CD14-positive monocyte (primary cell): ENCODE data around the gene GPC6. TPM values are rescaled to one million over a fixed set of nuclear protein-coding genes. Genes with fewer than 3 reads are reported as not detected.

Experiments used
- DNase-seq, 3 donors: peaks; one replicate each; pipeline ENCODE4 v3.0.0-alpha.2; 2011 to 2022
- H2AFZ ChIP-seq: 2 replicates; pipeline ENCODE4 v1.6.0; 2012; ENCODE audit warnings: mild to moderate bottlenecking, low read depth, low read length, inconsistent platforms; ENCODE audit not compliant: insufficient read depth, poor library complexity, severe bottlenecking
- H3K27ac ChIP-seq, 2 donors: 1 replicate in 1 of 2; 2 replicates in 1 of 2; pipeline ENCODE4 v1.5.1; 2012 to 2013; ENCODE audit warnings: low read length in 2 of 2, control low read depth in 1 of 2, inconsistent platforms in 1 of 2, low read depth in 1 of 2, mild to moderate bottlenecking in 1 of 2
- H3K27me3 ChIP-seq, 2 donors: one replicate each; pipeline versions ENCODE4 v1.6.0 to v1.6.1; 2011 to 2013; ENCODE audit warnings: low read length in 2 of 2; ENCODE audit not compliant: control insufficient read depth in 2 of 2, insufficient read depth in 2 of 2
- H3K36me3 ChIP-seq, 2 donors: replicated peaks in 1 of 2; 1 replicate in 1 of 2; 2 replicates in 1 of 2; pipeline versions ENCODE4 v1.5.1 to v1.6.1; 2012 to 2013; ENCODE audit warnings: low read length in 2 of 2, control low read depth in 1 of 2, inconsistent platforms in 1 of 2, mild to moderate bottlenecking in 1 of 2; ENCODE audit not compliant: insufficient read depth in 2 of 2, control insufficient read depth in 1 of 2
- H3K4me1 ChIP-seq, 2 donors: 1 replicate in 1 of 2; 2 replicates in 1 of 2; pipeline versions ENCODE4 v1.5.1 to v1.6.1; 2012 to 2013; ENCODE audit warnings: low read length in 2 of 2, control low read depth in 1 of 2, inconsistent platforms in 1 of 2, mild to moderate bottlenecking in 1 of 2, moderate library complexity in 1 of 2; ENCODE audit not compliant: insufficient read depth in 2 of 2, control insufficient read depth in 1 of 2
- H3K4me2 ChIP-seq: replicated peaks from 2 replicates; pipeline ENCODE3; 2012; ENCODE audit warnings: low read length, moderate library complexity, mild to moderate bottlenecking; ENCODE audit not compliant: poor library complexity, severe bottlenecking; ENCODE audit errors: extremely low read depth
- H3K4me3 ChIP-seq, 3 experiments: fragments of 200-600 bp in 1 of 3; sonication (generic) in 1 of 3; replicated peaks in 1 of 3; 1 replicate in 2 of 3; 2 replicates in 1 of 3; pipeline ENCODE4 v1.5.1; 2011 to 2013; ENCODE audit warnings: low read length in 3 of 3, mild to moderate bottlenecking in 3 of 3, control low read depth in 2 of 3, low read depth in 2 of 3, inconsistent platforms in 1 of 3, moderate library complexity in 1 of 3
- H3K79me2 ChIP-seq: 2 replicates; pipeline ENCODE4 v1.6.0; 2012; ENCODE audit warnings: mild to moderate bottlenecking, control low read depth, inconsistent platforms, low read length, moderate library complexity; ENCODE audit not compliant: insufficient read depth
- H3K9ac ChIP-seq: 2 replicates; pipeline ENCODE4 v1.6.0; 2017; ENCODE audit warnings: low read length, mild to moderate bottlenecking; ENCODE audit not compliant: insufficient read depth, poor library complexity, severe bottlenecking
- H3K9me3 ChIP-seq, 2 donors: replicated peaks in 1 of 2; 1 replicate in 1 of 2; 2 replicates in 1 of 2; pipeline versions ENCODE4 v1.5.1 to v1.6.1; 2012 to 2013; ENCODE audit warnings: low read length in 2 of 2, control low read depth in 1 of 2; ENCODE audit not compliant: control insufficient read depth in 1 of 2, insufficient read depth in 1 of 2
- H4K20me1 ChIP-seq: 2 replicates; pipeline ENCODE4 v1.6.0; 2012; ENCODE audit warnings: mild to moderate bottlenecking, low read length, control low read depth, moderate library complexity; ENCODE audit not compliant: insufficient read depth
- H3K27ac Mint-ChIP-seq, 7 donors: one replicate each; pipeline ENCODE4 v1.8.0; 2020; ENCODE audit warnings: mild to moderate bottlenecking in 7 of 7, mixed read lengths in 7 of 7, moderate library complexity in 6 of 7, inconsistent platforms in 2 of 7
- H3K27me3 Mint-ChIP-seq, 3 donors: one replicate each; pipeline ENCODE4 v1.8.0; 2021 to 2022; ENCODE audit warnings: low read depth in 3 of 3, mild to moderate bottlenecking in 3 of 3, mixed read lengths in 3 of 3, moderate library complexity in 3 of 3, inconsistent platforms in 1 of 3
- H3K36me3 Mint-ChIP-seq, 2 donors: one replicate each; pipeline ENCODE4 v1.8.0; 2020; ENCODE audit warnings: mixed read lengths in 2 of 2, inconsistent platforms in 1 of 2, mild to moderate bottlenecking in 1 of 2
- H3K4me1 Mint-ChIP-seq: one replicate; pipeline ENCODE4 v1.8.0; 2020; ENCODE audit warnings: mild to moderate bottlenecking, mixed read lengths
- H3K4me3 Mint-ChIP-seq, 2 donors: one replicate each; pipeline ENCODE4 v1.8.0; 2020; ENCODE audit warnings: mild to moderate bottlenecking in 2 of 2, mixed read lengths in 2 of 2, moderate library complexity in 1 of 2
- H3K9me3 Mint-ChIP-seq, 7 donors: one replicate each; pipeline ENCODE4 v1.8.0; 2020 to 2022; ENCODE audit warnings: mixed read lengths in 7 of 7, mild to moderate bottlenecking in 6 of 7, moderate library complexity in 6 of 7, inconsistent platforms in 2 of 7
- WGBS: methylation state at CpG from one replicate; pipeline ENCODE4 v1.1.5; 2013; ENCODE audit warnings: missing lambda C conversion rate; ENCODE audit not compliant: insufficient coverage; 5-methylcytosine and 5-hydroxymethylcytosine counted together
- intact Hi-C, 2 donors: fragments of 100-400 bp; cut with micrococcal nuclease; formaldehyde crosslinking; loops; one replicate each; pipeline versions ENCODE4 v1.15.0 to v1.15.1; 2023
- polyA plus RNA-seq, 3 donors: library from polyadenylated mRNA; depleted of rRNA in 1 of 3; unstranded in 2 of 3; stranded (reverse) in 1 of 3; fragments of 300-500 nt in 2 of 3; fragments of >200 nt in 1 of 3; fragmentation: Illumina TruSeq in 2 of 3; gene quantifications; 1 replicate in 2 of 3; 2 replicates in 1 of 3; pipeline ENCODE4 v1.2.3, GENCODE V29; 2012 to 2021
- TF ChIP-seq, protein P1 (sequence below): fragments of 200-600 bp; IDR thresholded peaks from one replicate; pipeline ENCODE4 v1.8.0; 2022; ENCODE audit warnings: antibody characterized with exemption, mild to moderate bottlenecking

GPC6 gene
- polyA plus RNA-seq, 3 donors, result not detected

DNA sequence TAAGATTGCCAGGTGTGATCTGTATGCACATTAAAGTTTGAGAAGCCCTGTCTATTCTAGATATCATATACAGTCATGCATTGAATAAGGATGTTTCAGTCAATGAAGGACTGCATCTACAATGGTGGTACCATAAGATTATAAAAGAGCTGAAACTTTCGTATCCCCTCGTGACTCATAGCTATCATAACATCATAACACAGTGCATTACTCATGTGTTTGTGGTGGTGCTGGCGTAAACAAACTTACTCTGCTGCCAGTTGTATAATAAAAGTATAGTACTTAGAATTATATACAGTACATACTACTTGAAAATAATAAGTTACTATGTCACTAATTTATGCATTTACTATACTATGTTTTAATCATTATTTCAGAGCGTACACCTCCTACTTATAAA is 489.3 kb downstream of the GPC6 start:
- Histone ChIP-seq H3K27ac (no peak overlapping the region), H3K4me2 (no peak overlapping the region), H3K4me1 (no peaks in the 10 kb centered on the region), H3K9ac (no peak overlapping the region), H3K79me2 (no peaks in the 10 kb centered on the region), H4K20me1 (no peaks in the 10 kb centered on the region), H3K4me3 (no peak overlapping the region), H2AFZ (no peak overlapping the region), H3K27me3 (no peaks in the 10 kb centered on the region), H3K36me3 (no peaks in the 10 kb centered on the region), H3K9me3 (peaks cover 0 to 11% of the 10 kb centered on the region in 2 donors)
- intact Hi-C loops, result no loop called here
- no peak overlapping the region for H3K27ac Mint-ChIP-seq
- WGBS, result no CpG with 5 or more reads among the region's 4 CpGs
- H3K27me3 Mint-ChIP-seq, result peaks cover 0 to 1% (median 0%) of the 10 kb centered on the region in 3 donors
- no peaks in the 10 kb centered on the region for H3K36me3 Mint-ChIP-seq
- no peak overlapping the region for H3K4me3 Mint-ChIP-seq
- TF ChIP-seq, protein P1, sequence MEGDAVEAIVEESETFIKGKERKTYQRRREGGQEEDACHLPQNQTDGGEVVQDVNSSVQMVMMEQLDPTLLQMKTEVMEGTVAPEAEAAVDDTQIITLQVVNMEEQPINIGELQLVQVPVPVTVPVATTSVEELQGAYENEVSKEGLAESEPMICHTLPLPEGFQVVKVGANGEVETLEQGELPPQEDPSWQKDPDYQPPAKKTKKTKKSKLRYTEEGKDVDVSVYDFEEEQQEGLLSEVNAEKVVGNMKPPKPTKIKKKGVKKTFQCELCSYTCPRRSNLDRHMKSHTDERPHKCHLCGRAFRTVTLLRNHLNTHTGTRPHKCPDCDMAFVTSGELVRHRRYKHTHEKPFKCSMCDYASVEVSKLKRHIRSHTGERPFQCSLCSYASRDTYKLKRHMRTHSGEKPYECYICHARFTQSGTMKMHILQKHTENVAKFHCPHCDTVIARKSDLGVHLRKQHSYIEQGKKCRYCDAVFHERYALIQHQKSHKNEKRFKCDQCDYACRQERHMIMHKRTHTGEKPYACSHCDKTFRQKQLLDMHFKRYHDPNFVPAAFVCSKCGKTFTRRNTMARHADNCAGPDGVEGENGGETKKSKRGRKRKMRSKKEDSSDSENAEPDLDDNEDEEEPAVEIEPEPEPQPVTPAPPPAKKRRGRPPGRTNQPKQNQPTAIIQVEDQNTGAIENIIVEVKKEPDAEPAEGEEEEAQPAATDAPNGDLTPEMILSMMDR, result no peak
- H3K9me3 Mint-ChIP-seq, result peaks cover 1 to 18% (median 6%) of the 10 kb centered on the region in 7 donors
- no peaks in the 10 kb centered on the region for H3K4me1 Mint-ChIP-seq
- DNase-seq, result no peak

DNA sequence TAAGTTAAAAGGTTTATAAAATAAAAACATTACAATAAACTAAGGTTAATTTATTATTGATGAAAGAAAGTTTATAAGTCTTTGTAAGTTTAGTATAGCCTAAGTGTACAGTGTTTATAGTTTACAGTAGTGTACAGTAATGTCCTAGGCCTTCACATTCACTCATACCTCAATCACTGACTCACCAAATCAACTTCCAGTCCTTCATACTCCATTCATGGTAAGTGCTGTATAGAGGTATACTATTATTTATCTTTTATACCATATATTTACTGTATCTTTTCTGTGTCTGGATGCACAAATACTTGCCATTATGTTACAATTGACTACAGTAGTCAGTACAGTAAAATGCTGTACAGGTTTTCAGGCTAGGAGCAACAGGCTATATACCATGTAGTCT is 490.0 kb downstream of the GPC6 start:
- peaks cover 0 to 11% of the 10 kb centered on the region in 2 donors for H3K9me3 ChIP-seq
- Mint-ChIP-seq H3K4me3 (no peak overlapping the region), H3K4me1 (no peaks in the 10 kb centered on the region), H3K36me3 (no peaks in the 10 kb centered on the region), H3K27me3 (peaks cover 0 to 1% (median 0%) of the 10 kb centered on the region in 3 donors), H3K27ac (no peak overlapping the region), H3K9me3 (peaks cover 1 to 16% (median 5%) of the 10 kb centered on the region in 7 donors)
- H3K4me1 ChIP-seq, result no peaks in the 10 kb centered on the region
- H3K4me2 ChIP-seq, result no peak overlapping the region
- no peak overlapping the region for H3K9ac ChIP-seq
- DNase-seq, result no peak
- no peaks in the 10 kb centered on the region for H4K20me1 ChIP-seq
- H2AFZ ChIP-seq, result no peak overlapping the region
- H3K27ac ChIP-seq, result no peak overlapping the region
- H3K27me3 ChIP-seq, result no peaks in the 10 kb centered on the region
- no peaks in the 10 kb centered on the region for H3K36me3 ChIP-seq
- intact Hi-C loops, result no loop called here
- H3K4me3 ChIP-seq, result no peak overlapping the region
- TF ChIP-seq, protein P1, result no peak
- H3K79me2 ChIP-seq, result no peaks in the 10 kb centered on the region
